IPS-15b (cell line): ENCODE results near the gene ZNF441.

Experiments
- H3K27me3 ChIP-seq: one replicate; pipeline ENCODE4 v1.6.1; 2013; ENCODE audit warnings: low read length; ENCODE audit not compliant: control insufficient read depth, insufficient read depth
- H3K36me3 ChIP-seq: one replicate; pipeline ENCODE4 v1.6.1; 2013; ENCODE audit warnings: low read length; ENCODE audit not compliant: control insufficient read depth, insufficient read depth
- H3K4me1 ChIP-seq: one replicate; pipeline ENCODE4 v1.6.1; 2013; ENCODE audit warnings: mild to moderate bottlenecking, low read length; ENCODE audit not compliant: control insufficient read depth, insufficient read depth
- H3K4me3 ChIP-seq: one replicate; pipeline ENCODE4 v1.5.1; 2013; ENCODE audit warnings: low read depth, low read length
- H3K9ac ChIP-seq: one replicate; pipeline ENCODE4 v1.6.1; 2013; ENCODE audit warnings: low read depth, mild to moderate bottlenecking, low read length
- H3K9me3 ChIP-seq: one replicate; pipeline ENCODE4 v1.6.1; 2013; ENCODE audit warnings: mild to moderate bottlenecking, low read length; ENCODE audit not compliant: control insufficient read depth, insufficient read depth

ZNF441 gene

GRCh38 chr19:11766597-11767591 is at the start of gene ZNF441:
TSS of gene ZNF441 (plus strand) at chr19:11767000. CDS start at chr19:11767194, 194 bp downstream.
- Histone ChIP-seq H3K9me3 (peaks cover 20% of the 10 kb centered on the region), H3K9ac (no peak within 1 kb of the TSS), H3K36me3 (no peaks in the 10 kb centered on the region), H3K27me3 (no peaks in the 10 kb centered on the region), H3K4me3 (no peak within 1 kb of the TSS), H3K4me1 (no peaks in the 10 kb centered on the region)

GRCh38 chr19:11721681-11722080 is 45.1 kb upstream of the ZNF441 start:
- Histone ChIP-seq H3K4me1 (no peaks in the 10 kb centered on the region), H3K27me3 (no peaks in the 10 kb centered on the region), H3K9ac (no peak overlapping the region), H3K4me3 (no peak overlapping the region), H3K9me3 (peaks cover 23% of the 10 kb centered on the region), H3K36me3 (peaks cover 4% of the 10 kb centered on the region)

GRCh38 chr19:11722414-11722813 is 44.4 kb upstream of the ZNF441 start:
- no peaks in the 10 kb centered on the region for H3K4me1 ChIP-seq
- peaks cover 23% of the 10 kb centered on the region for H3K9me3 ChIP-seq
- no peak overlapping the region for H3K4me3 ChIP-seq
- no peaks in the 10 kb centered on the region for H3K27me3 ChIP-seq
- peaks cover 4% of the 10 kb centered on the region for H3K36me3 ChIP-seq
- no peak overlapping the region for H3K9ac ChIP-seq

DNA sequence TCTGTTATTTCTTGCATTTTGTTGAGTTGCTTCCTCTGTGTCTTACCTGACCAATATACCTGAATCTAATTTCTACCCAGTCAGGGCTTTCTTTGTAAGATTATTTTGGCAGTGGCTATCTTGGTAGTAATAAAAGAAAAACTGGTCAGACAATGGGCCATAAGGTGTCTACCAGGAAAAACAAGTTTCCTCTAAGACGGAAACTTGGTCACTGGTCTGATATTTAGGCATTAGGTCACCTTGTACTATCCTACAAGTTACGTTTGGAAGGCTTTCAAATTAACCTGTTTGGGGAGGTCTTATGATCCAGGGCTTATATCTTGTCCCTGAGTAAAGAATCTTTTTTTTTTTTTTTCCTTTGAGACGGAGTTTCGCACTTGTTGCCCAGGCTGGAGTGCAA is 37.2 kb upstream of the ZNF441 start:
- no peaks in the 10 kb centered on the region for H3K36me3 ChIP-seq
- no peak overlapping the region for H3K9ac ChIP-seq
- no peak overlapping the region for H3K4me3 ChIP-seq
- H3K4me1 ChIP-seq: no peaks in the 10 kb centered on the region
- no peaks in the 10 kb centered on the region for H3K27me3 ChIP-seq
- peaks cover 4% of the 10 kb centered on the region for H3K9me3 ChIP-seq

DNA sequence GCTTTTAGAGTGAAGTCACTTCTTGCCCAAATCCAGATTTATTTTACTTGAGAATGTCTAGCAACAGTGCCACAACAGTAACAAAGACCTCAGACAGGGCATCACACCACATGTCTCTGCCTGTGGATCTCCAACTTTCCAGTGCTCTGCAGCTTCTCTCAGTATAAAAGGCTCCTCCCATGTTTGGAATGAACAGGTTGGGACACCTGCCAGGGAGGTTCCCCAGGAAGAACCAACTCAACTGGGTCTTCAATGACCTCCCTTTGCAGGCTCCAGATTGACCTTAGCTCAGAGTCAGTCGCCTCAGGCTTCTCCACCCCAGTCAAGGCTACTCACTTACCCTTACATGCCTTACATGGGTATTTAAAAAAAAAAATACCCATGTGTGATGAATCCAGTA is 31.4 kb upstream of the ZNF441 start:
- Histone ChIP-seq H3K36me3 (no peaks in the 10 kb centered on the region), H3K9ac (no peak overlapping the region), H3K27me3 (peaks cover 25% of the 10 kb centered on the region), H3K9me3 (no peaks in the 10 kb centered on the region), H3K4me3 (no peak overlapping the region), H3K4me1 (no peaks in the 10 kb centered on the region)

DNA sequence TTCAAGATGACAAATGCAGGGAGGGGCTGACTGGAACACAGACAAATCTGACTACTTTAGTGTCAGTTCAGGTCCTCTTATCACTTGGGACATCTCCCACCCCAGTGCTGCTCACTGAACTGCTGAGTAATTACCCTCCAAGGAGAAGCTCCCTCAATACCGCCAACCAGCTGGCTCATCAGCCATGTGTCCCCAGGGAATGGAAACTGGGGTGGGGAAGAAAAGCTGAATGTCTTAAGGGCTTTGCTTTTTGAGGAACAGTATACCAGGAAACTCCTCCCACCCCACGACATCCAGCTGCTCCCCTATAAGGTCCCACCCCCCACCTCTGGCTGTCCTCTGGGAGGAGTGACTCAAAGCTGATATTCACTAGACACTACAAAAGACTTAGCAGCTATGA is 30.1 kb upstream of the ZNF441 start:
- peaks cover 25% of the 10 kb centered on the region for H3K27me3 ChIP-seq
- no peak overlapping the region for H3K4me3 ChIP-seq

DNA sequence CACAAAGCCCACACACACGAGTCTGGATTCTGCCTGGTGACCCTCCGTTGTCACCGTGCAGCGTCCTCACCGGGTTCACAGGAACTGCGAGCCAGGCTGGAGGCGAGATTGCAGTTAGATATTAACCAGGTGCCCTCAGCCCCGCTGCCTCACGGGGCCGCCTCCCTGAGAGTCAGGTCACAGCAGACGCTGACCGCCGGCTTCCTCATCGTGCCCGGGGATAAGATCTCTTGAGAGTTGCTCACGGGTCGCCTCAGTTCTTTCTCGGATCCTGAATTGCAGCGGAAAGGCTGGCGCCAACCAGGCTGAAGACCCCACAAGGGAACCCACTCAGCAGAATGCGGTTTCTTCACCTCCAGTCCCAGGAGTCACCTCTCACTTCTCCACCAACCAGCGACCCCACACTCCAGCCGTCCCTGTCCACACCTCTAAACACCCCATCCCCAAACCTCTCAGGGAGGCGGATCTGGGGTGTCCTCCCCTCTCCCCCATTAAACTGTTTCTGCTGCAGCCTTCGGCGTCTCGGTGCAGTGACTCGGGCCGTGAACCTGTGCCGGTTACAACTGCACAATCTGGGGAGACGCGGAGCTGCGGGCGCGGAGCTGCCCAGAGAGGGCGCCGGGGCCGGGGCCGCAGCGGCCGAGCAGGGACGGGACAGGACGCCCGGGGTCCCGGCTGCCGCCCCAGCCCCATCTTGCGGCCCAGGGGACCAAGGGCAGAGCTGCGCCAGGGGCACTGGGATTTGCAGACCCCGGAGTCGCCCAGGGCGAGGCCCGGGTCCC is 28.6 kb upstream of the ZNF441 start:
- Histone ChIP-seq H3K4me1 (no peaks in the 10 kb centered on the region), H3K4me3 (peak overlapping the region; percentile 82), H3K36me3 (no peaks in the 10 kb centered on the region), H3K9me3 (no peaks in the 10 kb centered on the region), H3K9ac (peak overlapping the region; percentile 49), H3K27me3 (peaks cover 25% of the 10 kb centered on the region)

More for the DNA sequence above, 30.1 kb upstream of the ZNF441 start:
- Histone ChIP-seq H3K36me3 (no peaks in the 10 kb centered on the region), H3K9ac (no peak overlapping the region), H3K9me3 (no peaks in the 10 kb centered on the region), H3K4me1 (no peaks in the 10 kb centered on the region)

GRCh38 chr19:11738746-11739620 is 27.8 kb upstream of the ZNF441 start, which contains the start of gene ZNF823:
TSS of gene ZNF823 (minus strand) at chr19:11738946. CDS start at chr19:11738819, 127 bp downstream.
- H3K4me3 ChIP-seq: peak within 1 kb of the TSS; percentile 82
- no peaks in the 10 kb centered on the region for H3K4me1 ChIP-seq
- H3K9ac ChIP-seq: peak within 1 kb of the TSS; percentile 49
- peaks cover 25% of the 10 kb centered on the region for H3K27me3 ChIP-seq
- no peaks in the 10 kb centered on the region for H3K9me3 ChIP-seq
- H3K36me3 ChIP-seq: no peaks in the 10 kb centered on the region

- Histone ChIP-seq H3K27me3 (no peaks in the 10 kb centered on the region), H3K36me3 (no peaks in the 10 kb centered on the region), H3K9me3 (no peaks in the 10 kb centered on the region), H3K9ac (no peak overlapping the region), H3K4me1 (no peaks in the 10 kb centered on the region), H3K4me3 (no peak overlapping the region)
Measured at GRCh38 chr19:11745869-11746268, 20.9 kb upstream of the ZNF441 start.

DNA sequence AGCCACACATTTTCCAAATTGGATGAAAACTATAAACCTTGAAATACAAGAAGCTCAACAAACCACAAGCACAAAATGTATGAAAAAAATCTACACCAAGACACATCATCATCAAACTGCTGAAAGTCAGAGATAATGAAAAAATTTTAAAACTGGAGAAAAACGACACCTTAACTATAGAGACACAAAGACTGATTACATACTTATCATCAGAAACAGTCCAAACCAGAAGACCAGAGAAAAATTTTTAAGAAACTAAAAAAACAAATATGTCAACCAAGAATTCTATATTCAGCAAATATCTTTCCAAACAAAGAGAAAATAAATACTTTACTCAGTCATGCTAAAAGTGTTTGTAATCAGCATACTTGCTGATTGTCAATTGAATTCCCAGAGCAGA is 19.5 kb upstream of the ZNF441 start:
- Histone ChIP-seq H3K9ac (no peak overlapping the region), H3K27me3 (no peaks in the 10 kb centered on the region), H3K4me1 (no peaks in the 10 kb centered on the region), H3K36me3 (no peaks in the 10 kb centered on the region), H3K9me3 (no peaks in the 10 kb centered on the region), H3K4me3 (no peak overlapping the region)

- no peaks in the 10 kb centered on the region for H3K9me3 ChIP-seq
- no peaks in the 10 kb centered on the region for H3K36me3 ChIP-seq
- H3K27me3 ChIP-seq: no peaks in the 10 kb centered on the region
- H3K4me1 ChIP-seq: no peaks in the 10 kb centered on the region
- no peak overlapping the region for H3K9ac ChIP-seq
- no peak overlapping the region for H3K4me3 ChIP-seq
Measured at GRCh38 chr19:11749751-11750150, 17.0 kb upstream of the ZNF441 start.
